K562 (cell line): ENCODE measurements around the gene TXLNG. TPM values are rescaled to one million over a fixed set of nuclear protein-coding genes. Genes with fewer than 3 reads are reported as not detected.

Experiments
- DDX20 ChIP-seq: fragments of 450-650 bp; IDR thresholded peaks from 2 replicates; pipeline ENCODE4 v1.6.1; 2016; ENCODE audit warnings: missing genetic modification characterization, low read depth, mild to moderate bottlenecking, missing compliant biosample characterization, moderate library complexity
- FOXJ3 ChIP-seq: sonication (generic); formaldehyde crosslinking; IDR thresholded peaks from 2 replicates; pipeline ENCODE4 v1.4.0; 2020; ENCODE audit warnings: mild to moderate bottlenecking, missing genetic modification reagents
- FOXO4 ChIP-seq: fragments of 450-650 bp; formaldehyde crosslinking; IDR thresholded peaks from 2 replicates; pipeline ENCODE4 v1.4.0; 2020; ENCODE audit warnings: mild to moderate bottlenecking, moderate library complexity
- GATAD2A ChIP-seq: fragments of 450-650 bp; IDR thresholded peaks from 2 replicates; pipeline ENCODE4 v1.6.1; 2017
- HNRNPL ChIP-seq: fragments of 200-400 bp; formaldehyde crosslinking; IDR thresholded peaks from 2 replicates; pipeline ENCODE4 v1.6.1; 2017; ENCODE audit warnings: low read depth, mild to moderate bottlenecking, low read length
- HNRNPLL ChIP-seq: fragments of 200-400 bp; formaldehyde crosslinking; IDR thresholded peaks from 2 replicates; pipeline ENCODE4 v1.6.1; 2017; ENCODE audit warnings: low read length, low read depth, mild to moderate bottlenecking; ENCODE audit not compliant: poor library complexity, severe bottlenecking
- MTA2 ChIP-seq: fragments of 450-650 bp; IDR thresholded peaks from 2 replicates; pipeline ENCODE4 v1.6.1; 2016; ENCODE audit warnings: low read depth
- NFE2 ChIP-seq: IDR thresholded peaks from 2 replicates; pipeline ENCODE4 v1.6.1; 2014; ENCODE audit warnings: antibody characterized with exemption, low read depth
- PHF8 ChIP-seq: fragments of 200-600 bp; sonication (generic); IDR thresholded peaks from 2 replicates; pipeline ENCODE4 v1.6.1; 2012; ENCODE audit warnings: mixed run types, mild to moderate bottlenecking, inconsistent platforms, low read length, moderate library complexity, borderline replicate concordance
- PTRF ChIP-seq: fragments of 450-650 bp; IDR thresholded peaks from 2 replicates; pipeline ENCODE4 v1.6.1; 2016; ENCODE audit warnings: mild to moderate bottlenecking, missing genetic modification characterization, missing compliant biosample characterization
- RNF219 ChIP-seq: fragments of 250-450 bp; sonication (Bioruptor Pico); IDR thresholded peaks from 2 replicates; pipeline ENCODE4 v1.5.0; 2022; ENCODE audit warnings: mild to moderate bottlenecking
- SMARCC2 ChIP-seq: fragments of 450-650 bp; IDR thresholded peaks from 2 replicates; pipeline ENCODE4 v1.6.1; 2017; ENCODE audit warnings: antibody characterized with exemption, moderate library complexity, mild to moderate bottlenecking, low read depth
- ZNF12 ChIP-seq: sonication (generic); formaldehyde crosslinking; IDR thresholded peaks from 2 replicates; pipeline ENCODE4 v1.4.0; 2020; ENCODE audit warnings: mild to moderate bottlenecking, missing genetic modification reagents
- ZNF644 ChIP-seq: fragments of 200-800 bp; sonication (Bioruptor generic); IDR thresholded peaks from 2 replicates; pipeline ENCODE4 v1.6.1; 2016; ENCODE audit warnings: low read depth, missing genetic modification characterization, missing compliant biosample characterization
- polyA plus RNA-seq, 8 experiments: library from polyadenylated mRNA; depleted of rRNA in 4 of 8; stranded (reverse) in 5 of 8; unstranded in 3 of 8; fragments of >200 nt; fragmentation: Nextera tagmentation in 2 of 8; fragmentation: Illumina TruSeq in 1 of 8; extraction: Ambion mirVana in 2 of 8; extraction: Trizol in 1 of 8; gene quantifications; 2 replicates each; pipeline versions ENCODE4 v1.2.1 to v1.2.3, GENCODE V29; 2011 to 2014; ENCODE audit warnings: inconsistent platforms in 1 of 8, missing spikeins in 1 of 8
- total RNA-seq, 7 experiments: library from RNA; depleted of rRNA in 6 of 7; stranded (reverse); fragments of >200 nt in 6 of 7; fragmentation: Illumina TruSeq in 2 of 7; extraction: Trizol in 2 of 7; gene quantifications; 2 replicates each; pipeline versions ENCODE4 v1.2.1 to v1.2.3, GENCODE V29; 2011 to 2021; ENCODE audit warnings: low replicate concordance in 1 of 7
- TF ChIP-seq, protein P1 (sequence below): sonication (generic); formaldehyde crosslinking; IDR thresholded peaks from 2 replicates; pipeline ENCODE4 v1.8.1; 2022; ENCODE audit warnings: missing genetic modification reagents

Gene TXLNG
- total and polyA plus RNA-seq, 9 of the 15 experiments (the other 6 are each of a cell fraction or from before 2014, with no cell fraction given): 13.1 to 47.0 (median 31.6) TPM

- TF ChIP-seq, protein P1, sequence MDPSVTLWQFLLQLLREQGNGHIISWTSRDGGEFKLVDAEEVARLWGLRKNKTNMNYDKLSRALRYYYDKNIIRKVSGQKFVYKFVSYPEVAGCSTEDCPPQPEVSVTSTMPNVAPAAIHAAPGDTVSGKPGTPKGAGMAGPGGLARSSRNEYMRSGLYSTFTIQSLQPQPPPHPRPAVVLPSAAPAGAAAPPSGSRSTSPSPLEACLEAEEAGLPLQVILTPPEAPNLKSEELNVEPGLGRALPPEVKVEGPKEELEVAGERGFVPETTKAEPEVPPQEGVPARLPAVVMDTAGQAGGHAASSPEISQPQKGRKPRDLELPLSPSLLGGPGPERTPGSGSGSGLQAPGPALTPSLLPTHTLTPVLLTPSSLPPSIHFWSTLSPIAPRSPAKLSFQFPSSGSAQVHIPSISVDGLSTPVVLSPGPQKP (CRISPR knock-in tag): no peak
- no peak for TF ChIP-seq PHF8
- TF ChIP-seq ZNF12 (CRISPR knock-in tag): no peak
- no peak for TF ChIP-seq SMARCC2
- no peak for TF ChIP-seq ZNF644 (tag)
- no peak for TF ChIP-seq RNF219 (CRISPR knock-in tag)
- TF ChIP-seq HNRNPLL: no peak
- no peak for TF ChIP-seq PTRF (tag)
- no peak for TF ChIP-seq DDX20 (tag)
- TF ChIP-seq HNRNPL: no peak
- TF ChIP-seq FOXO4 (CRISPR knock-in tag): no peak
- TF ChIP-seq NFE2: no peak
- no peak for TF ChIP-seq MTA2
- TF ChIP-seq FOXJ3 (CRISPR knock-in tag): no peak
- no peak for TF ChIP-seq GATAD2A
Observed at GRCh38 chrX:16882169-16882568, 95.9 kb downstream of the TXLNG start (continued).
